WTC11 (cell line): ENCODE results near the gene DNAJC15.

Source experiments
- ATF2 ChIP-seq: sonication (generic); formaldehyde crosslinking; IDR thresholded peaks from 2 replicates; pipeline ENCODE4 v1.8.1; 2022; ENCODE audit warnings: low read depth, missing genetic modification reagents, borderline replicate concordance
- CTCF ChIP-seq: fragments of 200-600 bp; IDR thresholded peaks from 2 replicates; pipeline ENCODE4 v1.8.0; 2022; ENCODE audit warnings: antibody characterized with exemption
- E2F4 ChIP-seq: sonication (generic); formaldehyde crosslinking; IDR thresholded peaks from 2 replicates; pipeline ENCODE4 v1.8.1; 2022; ENCODE audit warnings: low read depth, mild to moderate bottlenecking, moderate library complexity, missing genetic modification reagents, borderline replicate concordance
- E2F5 ChIP-seq: sonication (generic); formaldehyde crosslinking; IDR thresholded peaks from 2 replicates; pipeline ENCODE4 v1.8.1; 2022; ENCODE audit warnings: mild to moderate bottlenecking, moderate library complexity, missing genetic modification reagents
- MAX ChIP-seq: sonication (generic); formaldehyde crosslinking; IDR thresholded peaks from 2 replicates; pipeline ENCODE4 v1.8.0; 2022; ENCODE audit warnings: mild to moderate bottlenecking, missing genetic modification reagents
- NFYB ChIP-seq: sonication (generic); formaldehyde crosslinking; conservative IDR thresholded peaks from 2 replicates; pipeline ENCODE4 v1.8.0; 2022; ENCODE audit warnings: low read depth, missing genetic modification reagents
- NR1H2 ChIP-seq: sonication (generic); formaldehyde crosslinking; IDR thresholded peaks from 2 replicates; pipeline ENCODE4 v1.9.0; 2021; ENCODE audit warnings: mild to moderate bottlenecking, moderate library complexity, missing genetic modification reagents
- NR2C2 ChIP-seq: sonication (generic); formaldehyde crosslinking; IDR thresholded peaks from 2 replicates; pipeline ENCODE4 v1.8.0; 2022; ENCODE audit warnings: mild to moderate bottlenecking, missing genetic modification reagents
- TCF7 ChIP-seq: sonication (generic); formaldehyde crosslinking; IDR thresholded peaks from 2 replicates; pipeline ENCODE4 v1.8.0; 2022; ENCODE audit warnings: mild to moderate bottlenecking, low read depth, missing genetic modification reagents, moderate library complexity
- TEAD1 ChIP-seq: sonication (generic); formaldehyde crosslinking; IDR thresholded peaks from 2 replicates; pipeline ENCODE4 v1.8.0; 2022; ENCODE audit warnings: mild to moderate bottlenecking, missing genetic modification reagents

GRCh38 chr13:43023289-43023963 lies at the start of gene DNAJC15:
- TF ChIP-seq NR1H2 (CRISPR knock-in tag), result no peak
- no peak for TF ChIP-seq TCF7 (CRISPR knock-in tag)
- no peak for TF ChIP-seq E2F4
- no peak for TF ChIP-seq TEAD1 (CRISPR knock-in tag)
- no peak for TF ChIP-seq ATF2 (CRISPR knock-in tag)
- no peak for TF ChIP-seq CTCF
- no peak for TF ChIP-seq E2F5 (CRISPR knock-in tag)
- no peak for TF ChIP-seq NFYB (CRISPR knock-in tag)
- peak; percentile 81 for TF ChIP-seq MAX
- TF ChIP-seq NR2C2, result no peak
